Measurements from ENCODE around the gene SPOPL.
A peak's percentile ranks its signal among the peaks of the same experiment; 100 is the strongest.

The SPOPL gene

DNA sequence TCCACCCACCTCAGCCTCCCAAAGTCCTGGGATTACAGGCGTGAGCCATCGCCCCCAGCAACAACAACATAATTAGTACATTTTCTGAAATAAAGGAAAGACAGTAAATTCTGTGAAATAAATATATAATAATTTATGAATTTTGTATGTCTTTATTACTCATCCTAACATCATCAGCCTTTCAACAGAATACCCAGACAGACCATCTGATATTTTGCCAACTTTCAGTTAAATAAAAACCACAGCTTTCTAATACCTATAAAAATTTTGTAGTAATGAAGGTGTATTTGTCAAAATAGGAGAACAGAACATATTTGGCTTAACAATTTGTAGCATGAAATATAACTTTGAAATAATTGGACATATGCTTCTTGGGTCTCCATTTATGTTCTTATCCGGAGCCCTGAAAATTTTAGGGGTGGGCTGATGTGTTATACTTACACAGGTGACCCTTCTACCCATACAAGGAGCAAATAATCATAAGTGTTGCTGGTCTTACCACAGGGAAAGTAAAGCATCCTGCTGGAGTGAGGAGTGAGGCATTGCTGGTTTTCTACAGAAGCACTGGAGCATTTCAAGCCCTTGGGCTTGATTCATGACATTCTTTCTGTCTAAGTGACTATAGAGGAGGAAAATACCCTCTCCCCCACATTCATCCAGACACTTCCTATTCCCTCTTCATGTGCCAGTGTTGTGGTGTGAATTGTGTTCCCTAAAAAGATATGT, 99.3 kb downstream of the SPOPL start (continued):
- TF ChIP-seq, protein P1, sequence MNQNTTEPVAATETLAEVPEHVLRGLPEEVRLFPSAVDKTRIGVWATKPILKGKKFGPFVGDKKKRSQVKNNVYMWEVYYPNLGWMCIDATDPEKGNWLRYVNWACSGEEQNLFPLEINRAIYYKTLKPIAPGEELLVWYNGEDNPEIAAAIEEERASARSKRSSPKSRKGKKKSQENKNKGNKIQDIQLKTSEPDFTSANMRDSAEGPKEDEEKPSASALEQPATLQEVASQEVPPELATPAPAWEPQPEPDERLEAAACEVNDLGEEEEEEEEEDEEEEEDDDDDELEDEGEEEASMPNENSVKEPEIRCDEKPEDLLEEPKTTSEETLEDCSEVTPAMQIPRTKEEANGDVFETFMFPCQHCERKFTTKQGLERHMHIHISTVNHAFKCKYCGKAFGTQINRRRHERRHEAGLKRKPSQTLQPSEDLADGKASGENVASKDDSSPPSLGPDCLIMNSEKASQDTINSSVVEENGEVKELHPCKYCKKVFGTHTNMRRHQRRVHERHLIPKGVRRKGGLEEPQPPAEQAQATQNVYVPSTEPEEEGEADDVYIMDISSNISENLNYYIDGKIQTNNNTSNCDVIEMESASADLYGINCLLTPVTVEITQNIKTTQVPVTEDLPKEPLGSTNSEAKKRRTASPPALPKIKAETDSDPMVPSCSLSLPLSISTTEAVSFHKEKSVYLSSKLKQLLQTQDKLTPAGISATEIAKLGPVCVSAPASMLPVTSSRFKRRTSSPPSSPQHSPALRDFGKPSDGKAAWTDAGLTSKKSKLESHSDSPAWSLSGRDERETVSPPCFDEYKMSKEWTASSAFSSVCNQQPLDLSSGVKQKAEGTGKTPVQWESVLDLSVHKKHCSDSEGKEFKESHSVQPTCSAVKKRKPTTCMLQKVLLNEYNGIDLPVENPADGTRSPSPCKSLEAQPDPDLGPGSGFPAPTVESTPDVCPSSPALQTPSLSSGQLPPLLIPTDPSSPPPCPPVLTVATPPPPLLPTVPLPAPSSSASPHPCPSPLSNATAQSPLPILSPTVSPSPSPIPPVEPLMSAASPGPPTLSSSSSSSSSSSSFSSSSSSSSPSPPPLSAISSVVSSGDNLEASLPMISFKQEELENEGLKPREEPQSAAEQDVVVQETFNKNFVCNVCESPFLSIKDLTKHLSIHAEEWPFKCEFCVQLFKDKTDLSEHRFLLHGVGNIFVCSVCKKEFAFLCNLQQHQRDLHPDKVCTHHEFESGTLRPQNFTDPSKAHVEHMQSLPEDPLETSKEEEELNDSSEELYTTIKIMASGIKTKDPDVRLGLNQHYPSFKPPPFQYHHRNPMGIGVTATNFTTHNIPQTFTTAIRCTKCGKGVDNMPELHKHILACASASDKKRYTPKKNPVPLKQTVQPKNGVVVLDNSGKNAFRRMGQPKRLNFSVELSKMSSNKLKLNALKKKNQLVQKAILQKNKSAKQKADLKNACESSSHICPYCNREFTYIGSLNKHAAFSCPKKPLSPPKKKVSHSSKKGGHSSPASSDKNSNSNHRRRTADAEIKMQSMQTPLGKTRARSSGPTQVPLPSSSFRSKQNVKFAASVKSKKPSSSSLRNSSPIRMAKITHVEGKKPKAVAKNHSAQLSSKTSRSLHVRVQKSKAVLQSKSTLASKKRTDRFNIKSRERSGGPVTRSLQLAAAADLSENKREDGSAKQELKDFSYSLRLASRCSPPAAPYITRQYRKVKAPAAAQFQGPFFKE (tag by site-specific recombination; IDR thresholded peaks at IDR 0.05; ENCODE audit: borderline replicate concordance) = no peak
- TF ChIP-seq ZNF571 (tag by site-specific recombination; IDR thresholded peaks at IDR 0.05) = no peak
- TF ChIP-seq ZNF354C (tag by site-specific recombination; IDR thresholded peaks at IDR 0.05; ENCODE audit: borderline replicate concordance, low read depth) = no peak
- TF ChIP-seq OVOL3 (tag by site-specific recombination; IDR thresholded peaks at IDR 0.05) = no peak
- no peak for TF ChIP-seq ZNF248 (tag by site-specific recombination; IDR thresholded peaks at IDR 0.05)
- TF ChIP-seq, protein P2, sequence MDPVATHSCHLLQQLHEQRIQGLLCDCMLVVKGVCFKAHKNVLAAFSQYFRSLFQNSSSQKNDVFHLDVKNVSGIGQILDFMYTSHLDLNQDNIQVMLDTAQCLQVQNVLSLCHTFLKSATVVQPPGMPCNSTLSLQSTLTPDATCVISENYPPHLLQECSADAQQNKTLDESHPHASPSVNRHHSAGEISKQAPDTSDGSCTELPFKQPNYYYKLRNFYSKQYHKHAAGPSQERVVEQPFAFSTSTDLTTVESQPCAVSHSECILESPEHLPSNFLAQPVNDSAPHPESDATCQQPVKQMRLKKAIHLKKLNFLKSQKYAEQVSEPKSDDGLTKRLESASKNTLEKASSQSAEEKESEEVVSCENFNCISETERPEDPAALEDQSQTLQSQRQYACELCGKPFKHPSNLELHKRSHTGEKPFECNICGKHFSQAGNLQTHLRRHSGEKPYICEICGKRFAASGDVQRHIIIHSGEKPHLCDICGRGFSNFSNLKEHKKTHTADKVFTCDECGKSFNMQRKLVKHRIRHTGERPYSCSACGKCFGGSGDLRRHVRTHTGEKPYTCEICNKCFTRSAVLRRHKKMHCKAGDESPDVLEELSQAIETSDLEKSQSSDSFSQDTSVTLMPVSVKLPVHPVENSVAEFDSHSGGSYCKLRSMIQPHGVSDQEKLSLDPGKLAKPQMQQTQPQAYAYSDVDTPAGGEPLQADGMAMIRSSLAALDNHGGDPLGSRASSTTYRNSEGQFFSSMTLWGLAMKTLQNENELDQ (tag by site-specific recombination; IDR thresholded peaks at IDR 0.05; ENCODE audit: low read depth) = no peak

DNA sequence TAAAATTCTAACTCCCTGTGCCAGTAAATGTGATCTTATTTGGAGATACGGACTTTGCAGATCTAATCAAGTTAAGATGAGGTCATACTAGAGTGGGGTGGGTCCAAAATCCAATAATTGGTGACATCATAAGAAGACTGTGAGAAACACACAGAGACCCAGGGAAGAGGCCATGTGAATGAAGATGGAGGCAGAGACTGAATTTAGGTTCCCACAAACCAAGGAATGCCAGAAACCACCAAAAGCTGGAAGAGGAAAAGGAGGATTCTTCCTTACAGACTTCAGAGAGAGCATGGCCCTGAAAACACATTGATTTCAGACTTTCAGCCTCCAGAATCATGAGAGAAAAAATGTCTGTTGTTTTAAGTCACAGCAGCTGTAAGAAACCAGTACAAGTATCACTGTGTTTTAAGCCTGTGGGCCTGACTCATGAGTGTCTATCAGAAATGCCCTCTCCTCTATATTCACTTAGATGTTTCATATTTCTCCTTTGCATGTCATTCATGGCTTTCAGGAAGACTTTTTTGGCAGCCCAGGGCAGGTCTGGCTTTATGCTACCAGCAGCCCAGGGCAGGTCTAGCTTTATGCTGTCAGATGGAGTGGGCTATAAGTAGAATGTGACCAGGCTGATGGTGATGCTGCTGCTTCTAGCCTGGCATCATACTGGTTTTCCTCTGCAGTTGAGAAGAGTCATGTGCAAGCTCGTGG, 100.0 kb downstream of the SPOPL start:
- H3K4me1 ChIP-seq (ENCODE audit: control insufficient read depth, insufficient read depth, low read length) = no peaks in the 10 kb centered on the region
- H3K9me3 ChIP-seq (ENCODE audit: control insufficient read depth, insufficient read depth, low read depth, low read length) = no peaks in the 10 kb centered on the region
- H3K4me3 ChIP-seq (ENCODE audit: low read depth, low read length) = no peak overlapping the region
- TF ChIP-seq ZNF623 (tag by site-specific recombination; IDR thresholded peaks at IDR 0.05) (no peak), ZNF629 (tag by site-specific recombination; IDR thresholded peaks at IDR 0.05) (peak; percentile 71), ZNF211 (tag by site-specific recombination; IDR thresholded peaks at IDR 0.05; ENCODE audit: low read depth) (no peak), ZNF621 (tag by site-specific recombination; IDR thresholded peaks at IDR 0.05) (no peak), ZNF48 (tag by site-specific recombination; IDR thresholded peaks at IDR 0.05) (no peak)
- TF ChIP-seq, protein P3, sequence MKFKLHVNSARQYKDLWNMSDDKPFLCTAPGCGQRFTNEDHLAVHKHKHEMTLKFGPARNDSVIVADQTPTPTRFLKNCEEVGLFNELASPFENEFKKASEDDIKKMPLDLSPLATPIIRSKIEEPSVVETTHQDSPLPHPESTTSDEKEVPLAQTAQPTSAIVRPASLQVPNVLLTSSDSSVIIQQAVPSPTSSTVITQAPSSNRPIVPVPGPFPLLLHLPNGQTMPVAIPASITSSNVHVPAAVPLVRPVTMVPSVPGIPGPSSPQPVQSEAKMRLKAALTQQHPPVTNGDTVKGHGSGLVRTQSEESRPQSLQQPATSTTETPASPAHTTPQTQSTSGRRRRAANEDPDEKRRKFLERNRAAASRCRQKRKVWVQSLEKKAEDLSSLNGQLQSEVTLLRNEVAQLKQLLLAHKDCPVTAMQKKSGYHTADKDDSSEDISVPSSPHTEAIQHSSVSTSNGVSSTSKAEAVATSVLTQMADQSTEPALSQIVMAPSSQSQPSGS (tag by site-specific recombination; IDR thresholded peaks at IDR 0.05; ENCODE audit: low read depth) = peak; percentile 86
- no peaks in the 10 kb centered on the region for H3K36me3 ChIP-seq (ENCODE audit: control insufficient read depth in 2 of 2, insufficient read depth in 1 of 2, low read length in 2 of 2)
- no peak overlapping the region for H3K27ac ChIP-seq (ENCODE audit: extremely low read depth, low read depth, low read length)
- ChIA-PET CTCF (no interaction called here), POLR2A (interaction anchor here (0.6 kb wide), 1 partner anchor 88 kb away, joined by 3 read pairs; no protein-coding TSS in a partner anchor)

DNA sequence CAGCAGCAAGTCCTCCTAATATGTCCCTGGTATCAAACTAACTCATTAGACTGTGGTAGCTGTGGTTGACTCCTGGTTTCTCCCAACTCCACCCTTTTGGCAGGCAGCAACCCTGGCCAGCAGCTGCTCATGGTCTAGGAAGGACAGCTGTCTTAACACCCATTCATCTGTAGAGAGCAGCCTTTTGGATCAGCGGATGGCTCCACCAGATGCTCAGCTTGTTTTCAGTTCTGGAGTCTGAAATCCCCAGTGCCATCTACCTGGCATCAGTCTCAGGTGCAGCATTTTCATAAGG, 100.5 kb downstream of the SPOPL start:
- H3K27ac ChIP-seq (ENCODE audit: extremely low read depth, low read depth, low read length) = no peak overlapping the region
- TF ChIP-seq, protein P4, sequence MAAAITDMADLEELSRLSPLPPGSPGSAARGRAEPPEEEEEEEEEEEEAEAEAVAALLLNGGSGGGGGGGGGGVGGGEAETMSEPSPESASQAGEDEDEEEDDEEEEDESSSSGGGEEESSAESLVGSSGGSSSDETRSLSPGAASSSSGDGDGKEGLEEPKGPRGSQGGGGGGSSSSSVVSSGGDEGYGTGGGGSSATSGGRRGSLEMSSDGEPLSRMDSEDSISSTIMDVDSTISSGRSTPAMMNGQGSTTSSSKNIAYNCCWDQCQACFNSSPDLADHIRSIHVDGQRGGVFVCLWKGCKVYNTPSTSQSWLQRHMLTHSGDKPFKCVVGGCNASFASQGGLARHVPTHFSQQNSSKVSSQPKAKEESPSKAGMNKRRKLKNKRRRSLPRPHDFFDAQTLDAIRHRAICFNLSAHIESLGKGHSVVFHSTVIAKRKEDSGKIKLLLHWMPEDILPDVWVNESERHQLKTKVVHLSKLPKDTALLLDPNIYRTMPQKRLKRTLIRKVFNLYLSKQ (tag by site-specific recombination; IDR thresholded peaks at IDR 0.05; ENCODE audit: borderline replicate concordance) = no peak
- no peak for TF ChIP-seq ZNF571 (tag by site-specific recombination; IDR thresholded peaks at IDR 0.05)
- TF ChIP-seq ZNF175 (tag by site-specific recombination; IDR thresholded peaks at IDR 0.05) = no peak
- TF ChIP-seq, protein P5, sequence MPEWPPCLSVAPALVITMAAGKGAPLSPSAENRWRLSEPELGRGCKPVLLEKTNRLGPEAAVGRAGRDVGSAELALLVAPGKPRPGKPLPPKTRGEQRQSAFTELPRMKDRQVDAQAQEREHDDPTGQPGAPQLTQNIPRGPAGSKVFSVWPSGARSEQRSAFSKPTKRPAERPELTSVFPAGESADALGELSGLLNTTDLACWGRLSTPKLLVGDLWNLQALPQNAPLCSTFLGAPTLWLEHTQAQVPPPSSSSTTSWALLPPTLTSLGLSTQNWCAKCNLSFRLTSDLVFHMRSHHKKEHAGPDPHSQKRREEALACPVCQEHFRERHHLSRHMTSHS (tag by site-specific recombination; IDR thresholded peaks at IDR 0.05) = no peak
- TF ChIP-seq KLF9 (tag by site-specific recombination; IDR thresholded peaks at IDR 0.05; ENCODE audit: low read depth) = no peak
- no peaks in the 10 kb centered on the region for H3K4me1 ChIP-seq (ENCODE audit: control insufficient read depth, insufficient read depth, low read length)
- H3K4me3 ChIP-seq (ENCODE audit: low read depth, low read length) = no peak overlapping the region
- ChIA-PET POLR2A (interaction anchor here (0.6 kb wide), 1 partner anchor 89 kb away, joined by 3 read pairs; no protein-coding TSS in a partner anchor), CTCF (no interaction called here)
- H3K36me3 ChIP-seq (ENCODE audit: control insufficient read depth in 2 of 2, insufficient read depth in 1 of 2, low read length in 2 of 2) = no peaks in the 10 kb centered on the region
- H3K9me3 ChIP-seq (ENCODE audit: control insufficient read depth, insufficient read depth, low read depth, low read length) = no peaks in the 10 kb centered on the region
